HepG2 (cell line): Measurements from ENCODE around the gene CES3. TPM values are rescaled to one million over a fixed set of nuclear protein-coding genes. Genes with fewer than 3 reads are reported as not detected.

Source experiments
- FOSL1 ChIP-seq: sonication (generic); formaldehyde crosslinking; IDR thresholded peaks from 2 replicates; pipeline ENCODE4 v1.9.0; 2021; ENCODE audit warnings: missing genetic modification reagents, borderline replicate concordance
- FOXC1 ChIP-seq: sonication (generic); formaldehyde crosslinking; IDR thresholded peaks from 2 replicates; pipeline ENCODE4 v1.8.0; 2022; ENCODE audit warnings: mild to moderate bottlenecking, missing genetic modification reagents, borderline replicate concordance
- GZF1 ChIP-seq: sonication (generic); formaldehyde crosslinking; IDR thresholded peaks from 2 replicates; pipeline ENCODE4 v1.5.1; 2020; ENCODE audit warnings: mild to moderate bottlenecking, missing genetic modification reagents
- KLF6 ChIP-seq: IDR thresholded peaks from 2 replicates; pipeline ENCODE4 v1.8.0; 2016; ENCODE audit warnings: missing biosample characterization, missing genetic modification reagents
- PHF21A ChIP-seq: sonication (generic); formaldehyde crosslinking; IDR thresholded peaks from 2 replicates; pipeline ENCODE4 v1.5.0; 2020; ENCODE audit warnings: mild to moderate bottlenecking, missing genetic modification reagents
- ZFY ChIP-seq: sonication (generic); formaldehyde crosslinking; IDR thresholded peaks from 2 replicates; pipeline ENCODE4 v1.4.0; 2020; ENCODE audit warnings: missing genetic modification reagents
- ZNF138 ChIP-seq: sonication (generic); formaldehyde crosslinking; IDR thresholded peaks from 2 replicates; pipeline ENCODE4 v1.5.0; 2020; ENCODE audit warnings: mild to moderate bottlenecking, low read depth, missing genetic modification reagents
- ZNF143 ChIP-seq: sonication (generic); formaldehyde crosslinking; IDR thresholded peaks from 2 replicates; pipeline ENCODE4 v1.4.0; 2020; ENCODE audit warnings: missing genetic modification reagents
- ZNF260 ChIP-seq: sonication (generic); formaldehyde crosslinking; IDR thresholded peaks from 2 replicates; pipeline ENCODE4 v1.4.0; 2020; ENCODE audit warnings: missing genetic modification reagents, low read depth, mild to moderate bottlenecking, borderline replicate concordance
- ZNF30 ChIP-seq: sonication (generic); formaldehyde crosslinking; IDR thresholded peaks from 2 replicates; pipeline ENCODE4 v1.5.0; 2020; ENCODE audit warnings: mild to moderate bottlenecking, missing genetic modification reagents
- ZNF317 ChIP-seq: sonication (generic); formaldehyde crosslinking; IDR thresholded peaks from 2 replicates; pipeline ENCODE4 v1.5.0; 2020; ENCODE audit warnings: mild to moderate bottlenecking, missing genetic modification reagents
- ZNF432 ChIP-seq: sonication (generic); formaldehyde crosslinking; IDR thresholded peaks from 2 replicates; pipeline ENCODE4 v1.5.0; 2020; ENCODE audit warnings: missing genetic modification reagents, mild to moderate bottlenecking, borderline replicate concordance
- polyA plus RNA-seq, 8 experiments: library from polyadenylated mRNA; depleted of rRNA in 3 of 8; stranded (reverse) in 7 of 8; unstranded in 1 of 8; fragments of >200 nt; fragmentation: Illumina TruSeq in 4 of 8; extraction: Trizol in 4 of 8; gene quantifications; 2 replicates each; pipeline versions ENCODE4 v1.2.1 to v1.2.3, GENCODE V29; 2011 to 2016; ENCODE audit warnings: low read depth in 4 of 8, missing spikeins in 1 of 8, mixed read lengths in 1 of 8; ENCODE audit not compliant: insufficient read depth in 1 of 8
- total RNA-seq, 5 experiments: library from RNA; depleted of rRNA; stranded (reverse); fragments of >200 nt; fragmentation: Illumina TruSeq; extraction: Trizol; gene quantifications; 2 replicates each; pipeline ENCODE4 v1.2.3, GENCODE V29; 2016; ENCODE audit warnings: low read depth in 1 of 5
- TF ChIP-seq, protein P1 (sequence below): sonication (generic); formaldehyde crosslinking; IDR thresholded peaks from 2 replicates; pipeline ENCODE4 v1.9.0; 2021; ENCODE audit warnings: missing genetic modification reagents, borderline replicate concordance
- TF ChIP-seq, protein P2 (sequence below), 2 experiments: sonication (generic) in 1 of 2; formaldehyde crosslinking in 1 of 2; IDR thresholded peaks; 2 replicates each; pipeline versions ENCODE4 v1.4.0 to v1.6.1; 2016 to 2020; ENCODE audit warnings: borderline replicate concordance in 1 of 2, low read depth in 1 of 2, mild to moderate bottlenecking in 1 of 2, missing genetic modification reagents in 1 of 2
- TF ChIP-seq, protein P3 (sequence below): sonication (generic); formaldehyde crosslinking; IDR thresholded peaks from 2 replicates; pipeline ENCODE4 v1.9.0; 2021; ENCODE audit warnings: mild to moderate bottlenecking, missing genetic modification reagents

CES3 gene
- total and polyA plus RNA-seq, 2 of the 13 experiments (the other 11 are each of a cell fraction or from before 2014, with no cell fraction given) = 6.6 to 17.4 TPM

DNA sequence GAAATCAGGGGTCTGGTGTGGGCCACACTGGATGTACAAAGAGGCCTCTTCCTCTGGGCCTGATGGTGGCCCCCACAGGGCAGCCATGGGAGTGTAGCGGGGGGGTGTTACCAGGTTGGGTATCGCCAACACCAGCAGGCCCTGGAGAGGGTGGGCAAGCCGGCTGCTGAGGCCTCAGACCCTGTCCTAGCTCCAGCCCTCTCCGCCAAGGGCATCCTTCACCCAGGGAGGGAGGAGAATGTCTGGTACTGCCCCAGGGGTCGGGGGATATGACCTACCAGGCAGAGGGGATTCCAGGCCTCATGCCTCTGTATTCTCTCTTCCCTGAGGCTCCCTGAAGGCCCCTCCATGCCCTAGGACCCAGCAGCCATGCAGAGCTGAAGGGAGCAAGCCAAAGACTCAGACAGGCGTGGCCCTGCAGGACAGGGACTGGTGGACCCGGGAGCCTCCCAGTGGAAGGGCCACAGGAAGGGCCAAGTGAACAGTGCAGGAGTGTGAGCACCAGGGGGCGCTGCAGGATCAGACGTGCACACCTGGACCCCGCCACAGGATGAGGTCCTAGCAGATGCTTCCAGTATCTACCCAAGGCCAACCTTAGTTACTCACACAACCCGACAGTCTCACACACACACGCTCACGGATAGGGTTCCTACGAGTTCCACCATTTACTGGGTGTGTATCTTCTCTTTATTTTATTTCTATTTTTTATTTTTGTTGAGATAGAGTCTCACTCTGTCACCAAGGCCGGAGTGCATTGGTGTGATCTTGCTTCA is 16.5 kb downstream of the CES3 start (continued):
- TF ChIP-seq, protein P1, sequence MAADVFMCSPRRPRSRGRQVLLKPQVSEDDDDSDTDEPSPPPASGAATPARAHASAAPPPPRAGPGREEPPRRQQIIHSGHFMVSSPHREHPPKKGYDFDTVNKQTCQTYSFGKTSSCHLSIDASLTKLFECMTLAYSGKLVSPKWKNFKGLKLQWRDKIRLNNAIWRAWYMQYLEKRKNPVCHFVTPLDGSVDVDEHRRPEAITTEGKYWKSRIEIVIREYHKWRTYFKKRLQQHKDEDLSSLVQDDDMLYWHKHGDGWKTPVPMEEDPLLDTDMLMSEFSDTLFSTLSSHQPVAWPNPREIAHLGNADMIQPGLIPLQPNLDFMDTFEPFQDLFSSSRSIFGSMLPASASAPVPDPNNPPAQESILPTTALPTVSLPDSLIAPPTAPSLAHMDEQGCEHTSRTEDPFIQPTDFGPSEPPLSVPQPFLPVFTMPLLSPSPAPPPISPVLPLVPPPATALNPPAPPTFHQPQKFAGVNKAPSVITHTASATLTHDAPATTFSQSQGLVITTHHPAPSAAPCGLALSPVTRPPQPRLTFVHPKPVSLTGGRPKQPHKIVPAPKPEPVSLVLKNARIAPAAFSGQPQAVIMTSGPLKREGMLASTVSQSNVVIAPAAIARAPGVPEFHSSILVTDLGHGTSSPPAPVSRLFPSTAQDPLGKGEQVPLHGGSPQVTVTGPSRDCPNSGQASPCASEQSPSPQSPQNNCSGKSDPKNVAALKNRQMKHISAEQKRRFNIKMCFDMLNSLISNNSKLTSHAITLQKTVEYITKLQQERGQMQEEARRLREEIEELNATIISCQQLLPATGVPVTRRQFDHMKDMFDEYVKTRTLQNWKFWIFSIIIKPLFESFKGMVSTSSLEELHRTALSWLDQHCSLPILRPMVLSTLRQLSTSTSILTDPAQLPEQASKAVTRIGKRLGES (CRISPR knock-in tag) = no peak
- TF ChIP-seq PHF21A (peak; percentile 56; the same call in 1 of the 2 replicates), ZNF432 (CRISPR knock-in tag) (no peak), FOSL1 (CRISPR knock-in tag) (no peak), ZFY (CRISPR knock-in tag) (peak; percentile 32; the same call in 1 of the 2 replicates), FOXC1 (CRISPR knock-in tag) (no peak), ZNF143 (CRISPR knock-in tag) (no peak; the same call in 1 of the 2 replicates), ZNF317 (CRISPR knock-in tag) (no peak), ZNF260 (CRISPR knock-in tag) (no peak), GZF1 (CRISPR knock-in tag) (peak; percentile 59; the same call in 1 of the 2 replicates), ZNF30 (CRISPR knock-in tag) (no peak), ZNF138 (no peak), KLF6 (CRISPR knock-in tag) (no peak)
- TF ChIP-seq, protein P2, sequence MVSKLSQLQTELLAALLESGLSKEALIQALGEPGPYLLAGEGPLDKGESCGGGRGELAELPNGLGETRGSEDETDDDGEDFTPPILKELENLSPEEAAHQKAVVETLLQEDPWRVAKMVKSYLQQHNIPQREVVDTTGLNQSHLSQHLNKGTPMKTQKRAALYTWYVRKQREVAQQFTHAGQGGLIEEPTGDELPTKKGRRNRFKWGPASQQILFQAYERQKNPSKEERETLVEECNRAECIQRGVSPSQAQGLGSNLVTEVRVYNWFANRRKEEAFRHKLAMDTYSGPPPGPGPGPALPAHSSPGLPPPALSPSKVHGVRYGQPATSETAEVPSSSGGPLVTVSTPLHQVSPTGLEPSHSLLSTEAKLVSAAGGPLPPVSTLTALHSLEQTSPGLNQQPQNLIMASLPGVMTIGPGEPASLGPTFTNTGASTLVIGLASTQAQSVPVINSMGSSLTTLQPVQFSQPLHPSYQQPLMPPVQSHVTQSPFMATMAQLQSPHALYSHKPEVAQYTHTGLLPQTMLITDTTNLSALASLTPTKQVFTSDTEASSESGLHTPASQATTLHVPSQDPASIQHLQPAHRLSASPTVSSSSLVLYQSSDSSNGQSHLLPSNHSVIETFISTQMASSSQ (IDR thresholded peaks at IDR 0.05; ENCODE audit: low read depth) = no peak
- TF ChIP-seq, protein P2 (CRISPR knock-in tag; IDR thresholded peaks at IDR 0.05; ENCODE audit: borderline replicate concordance) = no peak
- TF ChIP-seq, protein P3, sequence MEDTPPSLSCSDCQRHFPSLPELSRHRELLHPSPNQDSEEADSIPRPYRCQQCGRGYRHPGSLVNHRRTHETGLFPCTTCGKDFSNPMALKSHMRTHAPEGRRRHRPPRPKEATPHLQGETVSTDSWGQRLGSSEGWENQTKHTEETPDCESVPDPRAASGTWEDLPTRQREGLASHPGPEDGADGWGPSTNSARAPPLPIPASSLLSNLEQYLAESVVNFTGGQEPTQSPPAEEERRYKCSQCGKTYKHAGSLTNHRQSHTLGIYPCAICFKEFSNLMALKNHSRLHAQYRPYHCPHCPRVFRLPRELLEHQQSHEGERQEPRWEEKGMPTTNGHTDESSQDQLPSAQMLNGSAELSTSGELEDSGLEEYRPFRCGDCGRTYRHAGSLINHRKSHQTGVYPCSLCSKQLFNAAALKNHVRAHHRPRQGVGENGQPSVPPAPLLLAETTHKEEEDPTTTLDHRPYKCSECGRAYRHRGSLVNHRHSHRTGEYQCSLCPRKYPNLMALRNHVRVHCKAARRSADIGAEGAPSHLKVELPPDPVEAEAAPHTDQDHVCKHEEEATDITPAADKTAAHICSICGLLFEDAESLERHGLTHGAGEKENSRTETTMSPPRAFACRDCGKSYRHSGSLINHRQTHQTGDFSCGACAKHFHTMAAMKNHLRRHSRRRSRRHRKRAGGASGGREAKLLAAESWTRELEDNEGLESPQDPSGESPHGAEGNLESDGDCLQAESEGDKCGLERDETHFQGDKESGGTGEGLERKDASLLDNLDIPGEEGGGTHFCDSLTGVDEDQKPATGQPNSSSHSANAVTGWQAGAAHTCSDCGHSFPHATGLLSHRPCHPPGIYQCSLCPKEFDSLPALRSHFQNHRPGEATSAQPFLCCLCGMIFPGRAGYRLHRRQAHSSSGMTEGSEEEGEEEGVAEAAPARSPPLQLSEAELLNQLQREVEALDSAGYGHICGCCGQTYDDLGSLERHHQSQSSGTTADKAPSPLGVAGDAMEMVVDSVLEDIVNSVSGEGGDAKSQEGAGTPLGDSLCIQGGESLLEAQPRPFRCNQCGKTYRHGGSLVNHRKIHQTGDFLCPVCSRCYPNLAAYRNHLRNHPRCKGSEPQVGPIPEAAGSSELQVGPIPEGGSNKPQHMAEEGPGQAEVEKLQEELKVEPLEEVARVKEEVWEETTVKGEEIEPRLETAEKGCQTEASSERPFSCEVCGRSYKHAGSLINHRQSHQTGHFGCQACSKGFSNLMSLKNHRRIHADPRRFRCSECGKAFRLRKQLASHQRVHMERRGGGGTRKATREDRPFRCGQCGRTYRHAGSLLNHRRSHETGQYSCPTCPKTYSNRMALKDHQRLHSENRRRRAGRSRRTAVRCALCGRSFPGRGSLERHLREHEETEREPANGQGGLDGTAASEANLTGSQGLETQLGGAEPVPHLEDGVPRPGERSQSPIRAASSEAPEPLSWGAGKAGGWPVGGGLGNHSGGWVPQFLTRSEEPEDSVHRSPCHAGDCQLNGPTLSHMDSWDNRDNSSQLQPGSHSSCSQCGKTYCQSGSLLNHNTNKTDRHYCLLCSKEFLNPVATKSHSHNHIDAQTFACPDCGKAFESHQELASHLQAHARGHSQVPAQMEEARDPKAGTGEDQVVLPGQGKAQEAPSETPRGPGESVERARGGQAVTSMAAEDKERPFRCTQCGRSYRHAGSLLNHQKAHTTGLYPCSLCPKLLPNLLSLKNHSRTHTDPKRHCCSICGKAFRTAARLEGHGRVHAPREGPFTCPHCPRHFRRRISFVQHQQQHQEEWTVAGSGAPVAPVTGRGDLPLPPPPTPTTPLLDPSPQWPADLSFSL (CRISPR knock-in tag) = no peak
